GM18519 (cell line): Measurements from ENCODE around the gene CCDC122.

Experiments
- ATAC-seq: cut with Tn5 transposase; IDR thresholded peaks from one replicate; pipeline ENCODE4 v1.9.1; 2021; ENCODE audit warnings: mild to moderate bottlenecking, moderate library complexity; ENCODE audit not compliant: unreplicated experiment, low FRiP score

The CCDC122 gene

DNA sequence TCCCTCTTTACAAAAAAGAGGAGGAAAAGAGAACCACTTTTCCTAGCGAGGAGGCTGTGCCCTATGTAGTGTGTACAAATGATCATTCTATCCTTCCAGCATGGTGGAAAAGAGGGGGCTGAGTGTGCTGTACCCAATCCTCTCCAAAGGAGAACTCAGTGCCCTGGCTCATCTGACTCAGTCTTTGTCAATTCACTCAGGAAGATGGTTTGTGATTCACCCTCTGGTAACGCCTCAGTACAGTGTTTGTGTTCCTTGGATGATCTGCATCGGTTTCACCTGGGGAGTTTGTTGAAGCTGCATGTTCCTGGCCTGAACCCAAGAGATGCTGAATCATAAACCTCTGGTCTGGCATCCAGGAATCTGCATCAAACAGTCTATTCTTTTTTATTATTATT lies 74.5 kb downstream of the CCDC122 start:
- ATAC-seq = no peak

DNA sequence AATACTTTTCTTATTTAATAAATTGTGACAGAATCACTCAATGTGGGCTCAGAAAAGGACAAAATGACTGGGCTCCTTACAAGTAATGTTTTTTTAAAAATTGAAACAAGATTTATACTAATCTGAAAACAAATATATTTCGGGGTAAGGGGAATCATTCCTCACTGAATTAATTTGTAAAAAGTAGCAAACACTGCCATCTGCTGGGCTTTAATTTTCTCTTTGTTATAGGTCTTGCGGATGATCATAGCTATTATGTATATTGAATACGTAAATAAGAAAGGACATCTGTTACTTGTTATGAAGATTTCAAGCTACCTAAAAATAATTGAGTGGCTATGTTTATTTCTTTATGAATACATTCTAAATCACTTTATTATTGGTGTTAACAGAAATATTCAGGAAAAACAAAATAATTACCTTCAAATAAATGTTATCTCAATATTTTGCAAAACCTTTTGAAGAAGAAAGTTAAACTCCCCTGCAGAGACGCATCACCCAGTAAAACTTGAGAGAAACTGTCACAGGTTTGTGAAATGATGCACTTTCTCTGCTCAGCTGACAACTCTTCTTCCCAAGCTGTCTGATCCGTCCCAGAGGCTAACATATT lies 75.0 kb downstream of the CCDC122 start:
- ATAC-seq = no peak

DNA sequence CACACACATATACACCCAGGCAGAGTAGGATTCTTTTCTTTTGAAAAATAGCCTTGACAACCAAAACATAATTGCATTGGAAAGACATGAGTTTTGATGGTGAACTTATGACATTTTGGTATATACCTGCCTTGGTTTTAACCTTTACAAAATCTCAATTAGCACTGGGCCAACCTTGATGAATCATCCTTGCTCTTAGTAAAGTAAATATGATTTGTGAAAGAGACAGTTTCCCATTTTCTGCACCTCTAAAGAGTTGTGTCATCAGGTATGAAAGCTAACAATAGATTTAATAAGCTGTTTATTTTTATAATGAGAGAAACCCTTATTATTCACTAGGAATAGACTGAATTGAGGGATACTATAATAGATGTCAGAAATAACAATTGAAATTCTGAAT lies 77.0 kb downstream of the CCDC122 start:
- ATAC-seq = no peak

DNA sequence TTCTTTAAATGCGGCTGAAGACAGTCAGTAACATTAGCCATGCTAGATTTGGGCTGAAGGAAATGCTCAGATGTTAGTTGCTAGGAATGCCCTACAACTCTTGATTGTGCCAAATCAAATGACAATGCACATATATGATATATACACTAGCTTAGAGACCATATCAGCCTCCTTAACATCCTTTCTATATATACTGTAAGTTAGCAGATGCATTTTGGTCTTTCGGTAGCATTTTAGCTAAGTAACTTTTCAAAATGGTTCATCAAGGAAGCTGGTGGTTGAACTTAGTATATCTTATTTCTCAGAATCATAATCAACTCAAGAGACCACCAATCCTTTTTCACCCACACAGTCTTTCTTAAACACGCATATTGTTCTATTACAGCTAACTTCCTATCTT lies 78.7 kb downstream of the CCDC122 start:
- ATAC-seq = no peak

DNA sequence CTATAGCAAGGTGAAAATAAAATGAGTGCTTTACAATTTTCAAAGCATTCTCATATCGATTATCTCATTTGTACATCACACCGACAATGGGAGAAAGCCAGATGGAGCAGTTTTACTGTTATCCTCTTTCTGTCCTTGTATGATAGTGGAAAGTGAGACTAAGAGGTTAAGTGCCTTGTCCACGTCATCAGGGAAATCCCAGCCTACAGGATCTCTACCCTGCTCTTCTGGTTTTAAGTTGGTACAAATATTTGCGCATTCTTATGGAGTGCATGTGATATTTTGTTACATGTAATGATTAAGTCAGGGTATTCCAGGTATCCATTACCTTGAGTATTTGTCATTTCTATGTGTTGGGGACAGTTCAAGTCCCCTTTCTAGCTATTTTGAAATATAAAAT lies 80.3 kb downstream of the CCDC122 start:
- no peak for ATAC-seq

DNA sequence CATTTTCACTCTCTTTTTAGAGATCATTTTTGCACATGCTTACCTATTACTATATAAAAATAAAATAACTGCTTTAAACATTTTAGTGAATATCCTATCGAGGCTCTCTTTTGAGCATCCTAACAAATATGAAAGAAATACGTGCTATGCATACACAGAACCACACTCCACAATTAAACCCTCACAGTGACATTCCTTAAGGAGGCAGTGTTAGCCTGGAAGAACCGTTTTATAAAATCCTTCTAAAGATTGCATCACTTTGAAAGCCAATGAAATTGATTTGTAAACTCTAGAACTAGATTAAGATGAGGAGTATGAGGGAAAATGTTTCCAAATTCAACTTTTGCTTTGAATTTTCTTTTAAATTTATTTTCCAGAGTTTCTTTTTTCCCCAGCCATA lies 81.7 kb downstream of the CCDC122 start:
- no peak for ATAC-seq

DNA sequence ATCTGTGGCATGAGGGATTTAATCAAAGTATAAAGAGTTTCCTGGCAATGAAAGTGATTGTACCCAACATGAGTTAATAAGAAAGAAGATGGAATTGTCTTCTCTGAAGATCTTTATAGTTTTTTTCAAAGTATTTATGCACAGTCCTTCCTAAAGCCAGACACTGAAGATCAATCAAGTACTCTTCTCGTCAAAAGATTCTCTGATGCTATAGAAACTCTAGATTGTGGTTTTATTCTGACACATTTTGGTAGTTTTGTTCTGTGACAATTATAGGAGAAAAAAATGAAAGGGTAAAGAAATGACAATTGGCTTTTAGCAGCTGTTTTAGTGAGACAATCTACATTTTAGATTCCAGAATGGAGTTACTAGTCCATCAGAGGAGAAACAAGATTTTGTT lies 82.4 kb downstream of the CCDC122 start:
- ATAC-seq = no peak

DNA sequence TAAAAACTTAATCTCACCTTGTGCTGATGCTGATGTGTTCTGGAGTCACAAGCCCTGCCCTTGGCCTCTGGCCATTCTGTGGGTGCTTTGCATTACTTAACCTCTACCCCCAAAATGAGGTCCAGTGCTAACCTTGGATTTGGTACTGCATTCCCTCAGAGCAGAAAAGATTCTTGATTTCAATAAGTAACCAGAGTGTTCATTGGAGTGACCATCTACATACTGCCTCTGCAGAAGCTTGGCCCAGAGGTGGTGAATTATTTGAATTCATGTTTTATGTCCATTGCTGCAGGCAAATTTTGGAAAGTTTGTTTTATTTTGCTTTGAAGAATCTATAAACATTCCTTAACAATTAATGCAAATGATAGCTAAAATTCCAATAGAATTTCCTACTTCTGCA lies 85.1 kb downstream of the CCDC122 start:
- no peak for ATAC-seq

DNA sequence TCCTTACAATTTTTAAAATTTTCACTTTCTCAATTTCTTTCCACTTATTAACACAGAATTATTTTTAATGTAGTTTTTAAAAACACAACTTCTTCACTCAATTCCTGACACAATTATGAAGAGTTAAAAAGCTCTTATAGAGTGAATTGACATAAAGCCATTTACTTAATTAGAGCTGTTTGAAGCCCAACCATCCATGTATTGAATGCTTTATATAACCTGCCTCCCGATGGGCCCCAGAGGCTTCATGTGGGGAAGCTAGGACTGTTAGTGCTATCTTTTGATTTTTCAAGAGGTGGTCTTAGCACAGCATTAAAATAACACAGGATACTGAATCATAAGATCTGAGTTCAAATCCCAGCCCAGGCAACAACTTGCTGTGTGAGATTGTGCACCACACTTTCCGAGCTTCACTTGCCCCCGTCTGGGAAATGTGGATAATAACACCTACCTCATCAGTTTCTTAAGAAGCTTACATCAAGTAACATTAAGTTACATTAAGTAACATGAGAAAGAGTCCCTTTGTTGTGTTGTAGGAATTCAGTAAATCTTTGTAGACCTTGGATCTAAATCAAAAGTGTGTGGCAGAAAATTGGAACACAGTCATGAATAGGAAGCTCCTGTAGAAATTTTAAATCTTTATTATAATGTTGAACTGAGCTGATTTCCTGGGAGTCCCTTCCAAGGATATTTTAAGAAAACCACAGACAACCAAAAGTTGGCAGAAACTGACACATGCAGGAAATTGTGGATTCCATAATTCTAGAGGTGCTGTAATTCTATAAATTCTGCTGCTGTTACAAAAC lies 87.3 kb downstream of the CCDC122 start:
- ATAC-seq = no peak

DNA sequence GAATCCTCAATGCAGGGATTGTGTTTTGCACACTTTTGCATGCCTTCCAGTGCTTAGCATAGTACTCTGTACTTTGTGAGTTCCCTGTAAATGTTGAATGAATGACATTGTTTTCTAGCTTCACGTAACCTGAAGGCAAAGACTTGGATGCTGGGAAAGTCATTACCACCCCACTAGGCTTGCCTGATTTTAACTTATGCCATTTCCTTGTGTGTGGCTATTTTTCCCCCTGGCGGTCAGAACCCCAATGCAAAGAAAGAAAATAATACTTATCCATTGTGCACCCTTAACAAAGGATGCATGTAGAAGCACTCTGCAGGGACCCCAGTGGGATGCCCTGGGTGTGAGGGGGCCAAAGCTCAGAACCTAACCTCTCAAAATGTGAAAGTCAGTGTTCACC lies 91.5 kb downstream of the CCDC122 start:
- ATAC-seq = no peak

DNA sequence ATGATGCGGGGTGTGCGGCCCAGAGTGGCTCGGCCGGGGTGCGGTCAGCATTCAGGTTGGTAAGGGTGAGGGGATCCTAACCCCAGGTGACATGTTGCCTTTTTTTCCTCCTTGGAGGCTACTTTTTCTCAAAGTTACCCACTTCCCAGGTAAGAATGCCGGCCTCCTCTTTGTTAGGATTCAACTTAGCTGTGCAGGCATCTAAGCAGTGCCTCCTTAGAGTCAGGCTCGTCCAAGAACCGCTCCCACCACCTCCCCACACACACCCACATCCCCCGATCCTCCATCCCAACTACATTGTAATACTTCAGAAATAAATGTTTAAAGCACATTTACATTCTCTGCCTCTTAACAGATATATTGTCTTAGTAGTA lies 92.0 kb downstream of the CCDC122 start:
- no peak for ATAC-seq

DNA sequence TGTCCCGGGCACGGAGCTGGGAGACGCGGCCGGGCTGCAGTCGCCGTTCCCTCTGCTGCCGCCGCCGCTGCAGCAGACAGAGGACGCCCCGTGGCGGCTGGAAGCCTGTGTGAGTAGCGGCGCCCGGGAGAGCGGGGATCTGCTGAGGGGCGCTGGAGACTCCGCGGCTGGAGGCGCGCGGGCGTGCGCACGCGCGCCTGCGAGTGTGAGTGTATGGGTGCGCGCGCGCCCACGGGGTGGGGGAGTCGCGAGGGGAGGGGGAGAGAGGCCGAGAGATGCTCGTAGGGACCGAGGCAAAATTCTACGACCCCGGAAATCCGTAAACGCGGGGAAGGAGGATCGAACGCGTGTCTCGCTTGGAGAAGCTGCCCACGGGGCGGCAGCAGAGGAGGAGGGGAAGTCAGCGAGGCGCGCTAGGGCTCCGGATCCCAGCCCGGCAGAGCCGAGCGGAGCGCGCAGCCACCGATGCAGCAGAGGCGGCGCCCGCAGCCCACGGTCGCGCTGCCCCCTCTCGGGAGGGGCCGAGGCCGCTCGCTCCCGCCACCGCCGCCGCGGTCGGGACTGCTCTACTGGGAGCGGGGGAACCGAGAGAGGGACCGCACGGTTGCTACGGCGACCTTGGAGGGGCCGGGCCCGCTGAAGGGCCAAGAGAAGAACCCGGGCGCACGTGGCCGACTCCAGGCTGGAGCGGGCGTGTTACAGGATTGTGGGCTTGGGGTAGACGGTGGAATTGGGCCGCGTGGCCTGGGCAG lies 92.6 kb downstream of the CCDC122 start, which contains the start of gene ENOX1:
ENOX1 (minus strand) TSS at position 207 of the 752 bp plus-strand sequence.
- ATAC-seq = no peak

DNA sequence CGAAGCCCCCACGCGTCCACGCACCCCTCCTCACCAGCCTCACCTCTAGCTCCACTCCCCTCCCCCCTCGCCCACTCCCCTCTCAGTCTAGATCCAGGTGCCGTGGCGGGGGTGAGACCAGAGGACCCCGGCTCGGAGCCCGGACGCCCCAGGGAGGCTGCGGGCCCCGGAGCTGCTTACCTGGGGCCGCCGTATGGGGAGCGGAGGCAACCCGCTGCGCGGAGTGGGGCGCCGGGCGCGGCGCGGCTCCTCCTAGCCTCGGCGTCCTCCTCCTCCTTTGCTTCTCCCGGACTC lies 93.1 kb downstream of the CCDC122 start:
- no peak for ATAC-seq
